Measurements from ENCODE around the gene PCDHA1.
A peak's percentile ranks its signal among the peaks of the same experiment; 100 is the strongest.

The PCDHA1 gene

GRCh38 chr5:140923601-140924000, 137.7 kb downstream of the PCDHA1 start:
- no peak for DNase-seq (ENCODE audit: low spot score)

- DNase-seq (ENCODE audit: low spot score) = peak; percentile 10
Measured at GRCh38 chr5:140925806-140926442, 140.0 kb downstream of the PCDHA1 start, which contains the start of gene PCDHAC1. Gene PCDHAC1 (plus strand): TSS chr5:140926299. CDS start chr5:140926893, 594 bp downstream.

- peak; percentile 63 for DNase-seq (ENCODE audit: low spot score)
Measured at GRCh38 chr5:140926443-140927227, 140.7 kb downstream of the PCDHA1 start.

GRCh38 chr5:140927228-140927573, 141.3 kb downstream of the PCDHA1 start:
- DNase-seq (ENCODE audit: low spot score) = peak; percentile 5

- DNase-seq (ENCODE audit: low spot score) = no peak
Measured at GRCh38 chr5:140934964-140935606, 149.1 kb downstream of the PCDHA1 start.

- DNase-seq (ENCODE audit: low spot score) = no peak
Measured at GRCh38 chr5:140946578-140946977, 160.6 kb downstream of the PCDHA1 start.

- no peak for DNase-seq (ENCODE audit: low spot score)
Measured at GRCh38 chr5:140951636-140952035, 165.7 kb downstream of the PCDHA1 start.

GRCh38 chr5:140953234-140953633, 167.3 kb downstream of the PCDHA1 start:
- DNase-seq (ENCODE audit: low spot score) = no peak

GRCh38 chr5:140962190-140962589, 176.2 kb downstream of the PCDHA1 start:
- DNase-seq (ENCODE audit: low spot score) = no peak

- DNase-seq (ENCODE audit: low spot score) = no peak
Measured at GRCh38 chr5:140964356-140964755, 178.4 kb downstream of the PCDHA1 start.

GRCh38 chr5:140965905-140966292, 180.0 kb downstream of the PCDHA1 start:
- DNase-seq (ENCODE audit: low spot score) = no peak

GRCh38 chr5:140966293-140967225, 180.6 kb downstream of the PCDHA1 start, which contains the start of gene PCDHAC2:
Gene PCDHAC2 (plus strand): TSS chr5:140966476. CDS start chr5:140966767, 291 bp downstream.
- peak; percentile 20 for DNase-seq (ENCODE audit: low spot score)

GRCh38 chr5:140967226-140967893, 181.4 kb downstream of the PCDHA1 start:
- no peak for DNase-seq (ENCODE audit: low spot score)

- DNase-seq (ENCODE audit: low spot score) = no peak
Measured at GRCh38 chr5:140969880-140970279, 183.9 kb downstream of the PCDHA1 start.

- no peak for DNase-seq (ENCODE audit: low spot score)
Measured at GRCh38 chr5:140973550-140973949, 187.6 kb downstream of the PCDHA1 start.

- no peak for DNase-seq (ENCODE audit: low spot score)
Measured at GRCh38 chr5:140977003-140977402, 191.1 kb downstream of the PCDHA1 start.

- no peak for DNase-seq (ENCODE audit: low spot score)
Measured at GRCh38 chr5:140978260-140978659, 192.3 kb downstream of the PCDHA1 start.

- no peak for DNase-seq (ENCODE audit: low spot score)
Measured at GRCh38 chr5:140978983-140979382, 193.0 kb downstream of the PCDHA1 start.

- DNase-seq (ENCODE audit: low spot score) = no peak
Measured at GRCh38 chr5:140982083-140982716, 196.3 kb downstream of the PCDHA1 start.

- no peak for DNase-seq (ENCODE audit: low spot score)
Measured at GRCh38 chr5:140986117-140986521, 200.2 kb downstream of the PCDHA1 start.

- no peak for DNase-seq (ENCODE audit: low spot score)
Measured at GRCh38 chr5:140988100-140988499, 202.2 kb downstream of the PCDHA1 start.
